IMR-90 (cell line): Measurements from ENCODE around the gene MON1A. TPM values are rescaled to one million over a fixed set of nuclear protein-coding genes. Genes with fewer than 3 reads are reported as not detected.
A peak's percentile ranks its signal among the peaks of the same experiment; 100 is the strongest.

ENCODE experiments used
- ATAC-seq: fragments of 200-7000 bp; cut with Tn5 transposase; 2 replicates; pipeline ENCODE4 v1.9.1; 2020; ENCODE audit warnings: low read depth, mild to moderate bottlenecking, moderate library complexity
- BruUV-seq: library from RNA; stranded (reverse); fragments of 400-500 nt; replicated peaks from 2 replicates; lab custom pipeline; 2021; lab: Mats Ljungman, UMichigan
- CTCF ChIA-PET: fragments of 300-600 bp; formaldehyde crosslinking; extraction: SDS; loops from one replicate; lab custom pipeline; 2021; ENCODE audit warnings: antibody characterized with exemption; lab: Yijun Ruan, JAX
- POLR2A ChIA-PET: fragments of 300-600 bp; sonication (Branson Sonifier 250); formaldehyde crosslinking; loops from one replicate; lab custom pipeline; 2022; ENCODE audit warnings: antibody characterized with exemption; ENCODE audit not compliant: unreplicated experiment; lab: Charles Lee
- DNase-seq: peaks from one replicate; pipeline ENCODE4 v3.0.0; 2013
- H2AFZ ChIP-seq: replicated peaks from 2 replicates; pipeline ENCODE3; 2013; ENCODE audit warnings: low read length, mild to moderate bottlenecking; ENCODE audit not compliant: poor library complexity
- H2AK5ac ChIP-seq: 2 replicates; pipeline ENCODE4 v1.6.1; 2013; ENCODE audit warnings: low read depth, low read length, inconsistent platforms
- H2AK9ac ChIP-seq: replicated peaks from 2 replicates; pipeline ENCODE3; 2013; ENCODE audit warnings: mild to moderate bottlenecking, low read depth, low read length, moderate library complexity; ENCODE audit not compliant: poor library complexity
- H2BK120ac ChIP-seq: 2 replicates; pipeline ENCODE4 v1.6.1; 2013; ENCODE audit warnings: low read depth, low read length, inconsistent platforms
- H2BK15ac ChIP-seq: 3 replicates; pipeline ENCODE4 v1.6.1; 2013; ENCODE audit warnings: low read depth, low read length, inconsistent platforms
- H2BK20ac ChIP-seq: 2 replicates; pipeline ENCODE4 v1.6.1; 2013; ENCODE audit warnings: low read depth, mild to moderate bottlenecking, inconsistent platforms, low read length, moderate library complexity
- H2BK5ac ChIP-seq: 2 replicates; pipeline ENCODE4 v1.6.1; 2013; ENCODE audit warnings: mild to moderate bottlenecking, low read depth, low read length, inconsistent platforms; ENCODE audit not compliant: poor library complexity, severe bottlenecking
- H3K14ac ChIP-seq: replicated peaks from 2 replicates; pipeline ENCODE4 v1.6.1; 2013; ENCODE audit warnings: low read depth, low read length, inconsistent platforms
- H3K18ac ChIP-seq: 2 replicates; pipeline ENCODE4 v1.6.1; 2013; ENCODE audit warnings: low read depth, low read length, control low read depth
- H3K23ac ChIP-seq: 2 replicates; pipeline ENCODE4 v1.6.1; 2013; ENCODE audit warnings: low read depth, low read length, inconsistent platforms
- H3K27ac ChIP-seq: 2 replicates; pipeline ENCODE4 v1.5.1; 2013; ENCODE audit warnings: mild to moderate bottlenecking, control low read depth, low read length; ENCODE audit not compliant: insufficient read depth
- H3K27me3 ChIP-seq: 2 replicates; pipeline ENCODE4 v1.6.1; 2013; ENCODE audit warnings: low read length; ENCODE audit not compliant: control insufficient read depth, insufficient read depth
- H3K36me3 ChIP-seq: 2 replicates; pipeline ENCODE4 v1.6.1; 2013; ENCODE audit warnings: low read length, mixed read lengths; ENCODE audit not compliant: control insufficient read depth, insufficient read depth
- H3K4ac ChIP-seq: 2 replicates; pipeline ENCODE4 v1.6.1; 2013; ENCODE audit warnings: low read depth, low read length, inconsistent platforms
- H3K4me1 ChIP-seq: 2 replicates; pipeline ENCODE4 v1.6.1; 2013; ENCODE audit warnings: low read length, mixed read lengths; ENCODE audit not compliant: control insufficient read depth, insufficient read depth
- H3K4me2 ChIP-seq: 2 replicates; pipeline ENCODE4 v1.6.1; 2013; ENCODE audit warnings: low read depth, mild to moderate bottlenecking, control low read depth, low read length, moderate library complexity
- H3K4me3 ChIP-seq: 2 replicates; pipeline ENCODE4 v1.5.1; 2013; ENCODE audit warnings: low read depth, mild to moderate bottlenecking, control low read depth, low read length, moderate library complexity; ENCODE audit not compliant: insufficient read depth
- H3K56ac ChIP-seq: 2 replicates; pipeline ENCODE4 v1.6.1; 2013; ENCODE audit warnings: low read length, inconsistent platforms; ENCODE audit not compliant: insufficient read depth; ENCODE audit errors: extremely low read depth
- H3K79me1 ChIP-seq, 2 experiments: 2 replicates each; pipeline ENCODE4 v1.6.1; 2013; ENCODE audit warnings: low read length in 2 of 2, inconsistent platforms in 1 of 2, low read depth in 1 of 2
- H3K9ac ChIP-seq: 2 replicates; pipeline ENCODE4 v1.6.1; 2013; ENCODE audit warnings: low read depth, low read length, control low read depth
- H3K9me1 ChIP-seq: 2 replicates; pipeline ENCODE4 v1.6.1; 2013; ENCODE audit warnings: low read length, inconsistent platforms; ENCODE audit not compliant: insufficient read depth
- H3K9me3 ChIP-seq: 2 replicates; pipeline ENCODE4 v1.6.1; 2013; ENCODE audit warnings: low read length; ENCODE audit not compliant: control insufficient read depth, insufficient read depth
- H4K20me1 ChIP-seq: 2 replicates; pipeline ENCODE4 v1.6.1; 2013; ENCODE audit warnings: low read length, inconsistent platforms; ENCODE audit not compliant: insufficient read depth
- H4K5ac ChIP-seq: 2 replicates; pipeline ENCODE4 v1.6.1; 2013; ENCODE audit warnings: mild to moderate bottlenecking, low read depth, low read length, control low read depth
- H4K8ac ChIP-seq, 2 experiments: 2 replicates each; pipeline ENCODE4 v1.6.1; 2013; ENCODE audit warnings: low read depth in 2 of 2, low read length in 2 of 2, control low read depth in 1 of 2, inconsistent platforms in 1 of 2
- H4K91ac ChIP-seq: 2 replicates; pipeline ENCODE4 v1.6.1; 2013; ENCODE audit warnings: low read depth, low read length, inconsistent platforms; ENCODE audit not compliant: insufficient read depth
- BHLHE40 ChIP-seq: fragments of 150-350 bp; IDR thresholded peaks from 2 replicates; pipeline ENCODE4 v1.6.1; 2016; ENCODE audit warnings: mild to moderate bottlenecking, low read depth, low read length
- CEBPB ChIP-seq: IDR thresholded peaks from 2 replicates; pipeline ENCODE4 v1.6.1; 2012; ENCODE audit warnings: low read depth, low read length, improper control_type of control experiment
- CTCF ChIP-seq: conservative IDR thresholded peaks from 2 replicates; pipeline ENCODE4 v1.5.1; 2012; ENCODE audit warnings: mild to moderate bottlenecking, low read depth, low read length, improper control_type of control experiment
- FOS ChIP-seq: fragments of 150-350 bp; IDR thresholded peaks from 2 replicates; pipeline ENCODE4 v1.6.1; 2016; ENCODE audit warnings: low read depth, low read length
- MAFK ChIP-seq: IDR thresholded peaks from 2 replicates; pipeline ENCODE4 v1.6.1; 2012; ENCODE audit warnings: low read depth, low read length, improper control_type of control experiment
- MAZ ChIP-seq: IDR thresholded peaks from 2 replicates; pipeline ENCODE4 v1.6.1; 2012; ENCODE audit warnings: low read depth, mild to moderate bottlenecking, low read length, improper control_type of control experiment, moderate library complexity, borderline replicate concordance
- MXI1 ChIP-seq: IDR thresholded peaks from 2 replicates; pipeline ENCODE4 v1.6.1; 2012; ENCODE audit warnings: low read depth, mild to moderate bottlenecking, low read length, moderate library complexity, borderline replicate concordance
- NFE2L2 ChIP-seq: fragments of 150-350 bp; IDR thresholded peaks from 2 replicates; pipeline ENCODE4 v1.6.1; 2016; ENCODE audit warnings: low read depth, mild to moderate bottlenecking, low read length
- POLR2A ChIP-seq: IDR thresholded peaks from 2 replicates; pipeline ENCODE4 v1.6.1; 2012; ENCODE audit warnings: mild to moderate bottlenecking, low read depth, low read length
- RAD21 ChIP-seq: IDR thresholded peaks from 2 replicates; pipeline ENCODE4 v1.6.1; 2012; ENCODE audit warnings: low read length, improper control_type of control experiment
- RCOR1 ChIP-seq: IDR thresholded peaks from 2 replicates; pipeline ENCODE4 v1.6.1; 2012; ENCODE audit warnings: mild to moderate bottlenecking, low read length, improper control_type of control experiment; ENCODE audit not compliant: insufficient replicate concordance
- RFX5 ChIP-seq: IDR thresholded peaks from 2 replicates; pipeline ENCODE4 v1.8.0; 2012; ENCODE audit warnings: low read depth, mild to moderate bottlenecking, low read length, moderate library complexity
- SMC3 ChIP-seq: fragments of 150-350 bp; IDR thresholded peaks from 2 replicates; pipeline ENCODE4 v1.6.1; 2016; ENCODE audit warnings: low read depth, mild to moderate bottlenecking, antibody characterized with exemption, low read length, moderate library complexity
- WGBS, 2 experiments: methylation state at CpG; one replicate each; pipeline versions ENCODE4 v1.1.5 to v1.1.7; 2013; ENCODE audit warnings: missing lambda C conversion rate in 2 of 2; ENCODE audit not compliant: insufficient read length in 1 of 2; ENCODE audit errors: extremely low coverage in 2 of 2; 5-methylcytosine and 5-hydroxymethylcytosine counted together
- dilution Hi-C: fragments of 300-500 bp; cut with HindIII; formaldehyde crosslinking; loops from one replicate; pipeline ENCODE4 v1.14.3; 2018; ENCODE audit warnings: low sequenced_read_pairs; ENCODE audit not compliant: unreplicated experiment
- in situ Hi-C: fragments of 300-500 bp; cut with MboI; formaldehyde crosslinking; loops from 3 replicates; pipeline ENCODE4 v1.14.3; 2019; ENCODE audit warnings: low sequenced_read_pairs, inconsistent platforms, mixed read lengths
- intact Hi-C: fragments of 100-400 bp; cut with micrococcal nuclease; formaldehyde crosslinking; loops from 2 replicates; pipeline ENCODE4 v1.10.0; 2022
- polyA plus RNA-seq, 3 experiments: library from polyadenylated mRNA; depleted of rRNA; stranded (reverse); fragments of >200 nt; gene quantifications; 2 replicates each; pipeline ENCODE4 v1.2.3, GENCODE V29; 2012; ENCODE audit warnings: low replicate concordance in 1 of 3
- total RNA-seq: library from RNA; depleted of rRNA; stranded (reverse); fragments of >200 nt; gene quantifications from 2 replicates; pipeline ENCODE4 v1.2.3, GENCODE V29; 2012
- TF ChIP-seq, protein P1 (sequence below): fragments of 150-350 bp; IDR thresholded peaks from 2 replicates; pipeline ENCODE4 v1.6.1; 2016; ENCODE audit warnings: low read depth, mild to moderate bottlenecking, low read length, moderate library complexity, borderline replicate concordance
- TF ChIP-seq, protein P2 (sequence below): fragments of 150-350 bp; IDR thresholded peaks from 2 replicates; pipeline ENCODE4 v1.6.1; 2017; ENCODE audit warnings: mild to moderate bottlenecking, antibody characterized with exemption, low read length, low read depth

MON1A gene
- total and polyA plus RNA-seq, 2 of the 4 experiments (the other 2 are of a cell fraction) = 8.2 to 13.5 TPM

DNA sequence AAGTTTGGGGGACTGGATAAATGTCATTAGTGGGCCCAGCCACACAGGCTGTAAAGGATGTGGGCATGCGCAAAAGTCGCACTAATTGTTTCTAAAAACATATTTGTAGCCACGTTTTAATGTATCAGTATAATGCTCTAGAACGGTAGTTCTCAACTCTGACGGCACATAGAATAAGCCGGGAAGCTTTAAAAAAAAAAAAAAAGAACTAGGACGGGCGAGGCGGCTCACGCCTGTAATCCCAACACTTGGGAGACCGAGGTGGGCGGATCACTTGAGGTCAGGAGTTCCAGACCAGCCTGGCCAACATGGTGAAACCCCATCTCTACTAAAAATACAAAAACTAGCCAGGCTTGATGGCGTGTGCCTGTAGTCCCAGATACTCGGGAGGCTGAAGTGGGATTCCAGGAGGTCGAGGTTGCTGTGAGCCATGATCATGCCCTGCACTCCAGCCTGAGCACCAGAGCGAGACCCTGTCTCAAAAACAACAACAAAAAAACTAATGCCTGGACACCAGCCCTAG, 618 bp upstream of the MON1A start:
- Histone ChIP-seq H3K23ac (peak overlapping the region; percentile 79; the same call in 1 of the 2 replicates), H3K4me2 (peak overlapping the region; percentile 77), H3K27ac (peak overlapping the region; percentile 55), H3K9me1 (peaks cover 5% of the 10 kb centered on the region; the same call in 1 of the 2 replicates), H3K4ac (peak overlapping the region; percentile 94), H3K4me3 (peak overlapping the region; percentile 28), H4K5ac (peak overlapping the region; percentile 96), H3K9me3 (no peaks in the 10 kb centered on the region), H2AK5ac (peak overlapping the region; percentile 6), H3K56ac (peak overlapping the region; percentile 80), H3K27me3 (no peaks in the 10 kb centered on the region), H2AFZ (peak overlapping the region; percentile 100), H3K36me3 (no peaks in the 10 kb centered on the region), H2BK20ac (peak overlapping the region; percentile 22; the same call in 1 of the 2 replicates), H3K4me1 (peaks cover 5% of the 10 kb centered on the region), H4K91ac (peak overlapping the region; percentile 97), H3K9ac (peak overlapping the region; percentile 68), H3K18ac (peak overlapping the region; percentile 65), H3K14ac (peak overlapping the region; percentile 95), H2BK15ac (peak overlapping the region; percentile 63; the same call in 1 of the 3 replicates), H4K20me1 (no peaks in the 10 kb centered on the region), H2AK9ac (peak overlapping the region; percentile 83), H3K79me1 (peaks cover 16 to 28% of the 10 kb centered on the region in 2 experiments), H4K8ac (peak overlapping the region; percentile 93 to 95), H2BK5ac (peak overlapping the region; percentile 51), H2BK120ac (peak overlapping the region; percentile 91)
- ChIA-PET CTCF (interaction anchor here (0.5 to 0.8 kb wide), 2 partner anchors 9 to 29 kb away, joined by 3 to 9 read pairs; no protein-coding TSS in a partner anchor), POLR2A (interaction anchor here (0.6 to 0.8 kb wide), 2 partner anchors 10 to 78 kb away, joined by 4 to 12 read pairs; partner anchors contain the start of gene RBM6)
- DNase-seq (no peak), ATAC-seq (no peak)
- intact Hi-C loops (no loop called here), in situ Hi-C loops (no loop called here), dilution Hi-C loops (no loop called here)
- WGBS, 2 experiments = 20% methylated on average over 1 of the region's 16 CpGs; no CpG with 5 or more reads in 1 of the 2 experiments
- no TSS peak for BruUV-seq
- TF ChIP-seq MAZ (no peak), NFE2L2 (no peak), RFX5 (no peak), MAFK (no peak), SMC3 (no peak), BHLHE40 (no peak), MXI1 (no peak), POLR2A (no peak), RCOR1 (no peak), CEBPB (no peak), RAD21 (no peak), FOS (no peak), CTCF (no peak)
- TF ChIP-seq, protein P1, sequence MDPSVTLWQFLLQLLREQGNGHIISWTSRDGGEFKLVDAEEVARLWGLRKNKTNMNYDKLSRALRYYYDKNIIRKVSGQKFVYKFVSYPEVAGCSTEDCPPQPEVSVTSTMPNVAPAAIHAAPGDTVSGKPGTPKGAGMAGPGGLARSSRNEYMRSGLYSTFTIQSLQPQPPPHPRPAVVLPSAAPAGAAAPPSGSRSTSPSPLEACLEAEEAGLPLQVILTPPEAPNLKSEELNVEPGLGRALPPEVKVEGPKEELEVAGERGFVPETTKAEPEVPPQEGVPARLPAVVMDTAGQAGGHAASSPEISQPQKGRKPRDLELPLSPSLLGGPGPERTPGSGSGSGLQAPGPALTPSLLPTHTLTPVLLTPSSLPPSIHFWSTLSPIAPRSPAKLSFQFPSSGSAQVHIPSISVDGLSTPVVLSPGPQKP = no peak
- TF ChIP-seq, protein P2, sequence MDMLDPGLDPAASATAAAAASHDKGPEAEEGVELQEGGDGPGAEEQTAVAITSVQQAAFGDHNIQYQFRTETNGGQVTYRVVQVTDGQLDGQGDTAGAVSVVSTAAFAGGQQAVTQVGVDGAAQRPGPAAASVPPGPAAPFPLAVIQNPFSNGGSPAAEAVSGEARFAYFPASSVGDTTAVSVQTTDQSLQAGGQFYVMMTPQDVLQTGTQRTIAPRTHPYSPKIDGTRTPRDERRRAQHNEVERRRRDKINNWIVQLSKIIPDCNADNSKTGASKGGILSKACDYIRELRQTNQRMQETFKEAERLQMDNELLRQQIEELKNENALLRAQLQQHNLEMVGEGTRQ = no peak
